ENCODE data around the gene MAGI2. TPM values are rescaled to one million over a fixed set of nuclear protein-coding genes. Genes with fewer than 3 reads are reported as not detected.

Gene MAGI2
- total RNA-seq, 2 experiments from 2014 or later = 0.14 to 0.19 TPM

DNA sequence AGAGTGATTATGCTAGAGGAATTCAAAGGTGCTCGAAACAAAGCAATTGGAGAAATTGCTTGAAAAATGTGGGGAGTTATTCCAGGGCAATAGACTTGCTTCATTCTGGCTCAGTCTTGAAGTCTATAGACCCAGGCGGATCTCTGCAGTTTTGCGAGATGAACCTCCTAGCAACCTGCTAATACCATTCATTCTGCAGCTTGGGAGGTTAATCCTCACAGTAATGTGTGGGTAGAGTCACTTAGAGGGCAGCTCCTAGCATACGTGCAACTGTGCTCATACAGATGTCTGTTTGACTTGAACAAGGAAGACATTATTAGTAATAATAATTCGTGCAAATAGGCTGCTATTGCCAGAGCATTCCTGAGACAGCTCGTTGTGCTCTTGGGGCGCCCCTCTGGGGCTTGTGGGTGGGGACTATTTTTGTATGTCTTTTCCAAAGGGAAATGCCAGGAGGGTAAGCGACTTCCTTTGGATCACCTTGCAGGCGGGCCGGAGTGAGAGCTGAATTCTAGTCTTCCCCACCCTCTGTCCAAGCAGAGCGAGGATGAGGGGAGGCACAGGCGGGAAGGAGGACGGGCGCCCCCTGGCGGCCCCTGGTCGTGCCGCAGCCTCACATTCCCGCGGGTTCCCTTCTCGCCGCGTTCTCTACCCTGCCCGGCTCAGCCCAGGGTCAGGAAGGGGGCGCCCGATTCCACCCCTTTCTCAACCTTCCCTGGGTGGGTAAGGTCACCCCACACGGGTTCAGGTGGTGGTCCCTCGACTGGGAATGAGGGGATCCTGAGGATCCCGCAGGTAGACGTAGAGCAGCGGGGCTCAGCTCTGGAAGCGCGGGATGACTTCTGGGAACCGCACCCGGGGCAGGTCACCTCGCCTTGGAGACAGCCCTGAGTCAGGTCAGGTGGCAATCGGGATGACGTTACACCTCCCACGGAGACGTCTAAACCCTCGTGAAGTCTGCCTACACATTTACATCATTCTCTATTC, 1413.4 kb downstream of the MAGI2 start:
- H3K4me1 Mint-ChIP-seq = peaks cover 3% of the 10 kb centered on the region
- ATAC-seq (ENCODE audit: low read depth) (peak; percentile 82), DNase-seq (peak; percentile 75)
- no peak overlapping the region for H3K27ac Mint-ChIP-seq
- POLR2A ChIA-PET = interaction anchor here (0.5 to 3.4 kb wide), 2 partner anchors 9 to 20 kb away, joined by 3 to 9 read pairs; no protein-coding TSS in a partner anchor
- no peak overlapping the region for H3K4me3 Mint-ChIP-seq
- no peaks in the 10 kb centered on the region for H3K9me3 Mint-ChIP-seq
- H3K27me3 Mint-ChIP-seq = peaks cover 20% of the 10 kb centered on the region
- H3K36me3 Mint-ChIP-seq = no peaks in the 10 kb centered on the region

DNA sequence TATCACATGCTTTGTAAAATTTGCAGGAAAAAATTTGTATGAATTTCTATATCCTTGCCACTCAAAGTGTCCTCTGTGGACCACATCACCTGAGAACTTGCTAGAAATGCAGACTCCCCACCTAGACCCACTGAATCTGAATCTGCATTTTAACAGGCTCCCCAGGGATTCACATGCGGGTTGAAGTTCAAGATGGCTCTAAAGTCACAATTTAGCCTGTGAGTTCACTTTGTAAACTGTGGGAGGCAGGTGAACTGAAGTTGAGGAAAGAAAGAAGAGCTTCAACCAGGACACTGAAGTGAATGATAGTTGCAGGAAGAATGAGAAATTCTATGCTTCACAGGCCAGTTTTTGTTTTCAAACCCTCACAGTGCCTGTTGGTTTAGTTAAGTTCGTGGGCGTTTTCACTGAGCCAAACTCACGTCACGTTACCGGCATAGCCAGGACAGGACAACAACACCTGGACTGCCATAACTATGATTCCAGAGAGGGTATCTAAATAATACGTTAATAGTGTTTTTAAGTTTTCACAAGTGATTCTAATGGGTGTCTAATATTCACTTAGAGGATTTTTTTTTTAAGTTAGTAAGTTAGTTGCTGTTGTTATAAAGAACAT, 1414.9 kb downstream of the MAGI2 start:
- Mint-ChIP-seq H3K9me3 (no peaks in the 10 kb centered on the region), H3K4me3 (no peak overlapping the region), H3K36me3 (no peaks in the 10 kb centered on the region), H3K27ac (no peak overlapping the region), H3K27me3 (peaks cover 20% of the 10 kb centered on the region), H3K4me1 (peaks cover 3% of the 10 kb centered on the region)
- POLR2A ChIA-PET = no interaction called here
- no peak for DNase-seq
- no peak for ATAC-seq (ENCODE audit: low read depth)

GRCh38 chr7:78037603-78038002, 1415.9 kb downstream of the MAGI2 start:
- H3K9me3 Mint-ChIP-seq = no peaks in the 10 kb centered on the region
- POLR2A ChIA-PET = no interaction called here
- no peak overlapping the region for H3K27ac Mint-ChIP-seq
- H3K36me3 Mint-ChIP-seq = no peaks in the 10 kb centered on the region
- H3K27me3 Mint-ChIP-seq = peaks cover 20% of the 10 kb centered on the region
- no peak overlapping the region for H3K4me3 Mint-ChIP-seq
- no peak for ATAC-seq (ENCODE audit: low read depth)
- DNase-seq = no peak
- H3K4me1 Mint-ChIP-seq = peaks cover 3% of the 10 kb centered on the region

DNA sequence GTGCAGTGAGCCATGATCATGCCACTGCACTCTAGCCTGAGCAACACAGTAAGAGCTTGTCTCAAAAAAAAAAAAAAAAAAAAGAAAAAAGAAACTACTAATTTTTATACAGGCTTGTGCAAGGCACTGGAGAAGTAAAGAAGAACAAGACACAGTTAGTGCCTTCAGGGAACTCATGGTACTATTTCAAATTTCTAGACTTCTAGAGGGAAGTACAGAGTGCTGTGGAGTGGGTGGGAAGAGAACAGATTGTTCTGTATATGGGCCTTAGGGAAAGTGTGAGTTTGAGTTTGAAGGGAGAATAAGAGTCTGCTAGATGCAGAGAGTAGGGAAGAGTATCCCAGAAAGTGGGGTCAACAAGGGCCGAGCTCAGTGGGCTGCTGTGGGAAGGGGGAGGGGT, 1420.1 kb downstream of the MAGI2 start:
- POLR2A ChIA-PET = no interaction called here
- Mint-ChIP-seq H3K27ac (no peak overlapping the region), H3K4me1 (no peaks in the 10 kb centered on the region)

DNA sequence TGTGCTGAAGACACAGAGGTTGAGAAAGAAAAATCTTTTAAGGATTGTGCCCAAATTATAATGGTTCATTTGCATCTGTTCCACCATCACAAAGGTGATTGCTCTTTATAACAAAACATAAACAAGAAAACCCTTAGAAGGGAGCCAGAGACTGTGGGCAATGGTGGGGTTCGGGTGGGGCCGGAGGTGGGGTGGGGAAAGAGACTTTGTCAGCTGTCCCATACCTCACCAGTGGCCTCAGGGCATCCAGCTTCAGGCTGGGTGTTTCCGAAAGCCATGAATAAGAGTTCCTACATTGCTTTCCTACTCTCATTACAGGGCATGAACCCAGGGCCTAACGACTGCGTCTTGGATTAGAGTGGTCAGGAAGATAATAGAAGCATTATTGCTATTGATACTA, 1427.0 kb downstream of the MAGI2 start:
- Mint-ChIP-seq H3K27me3 (peaks cover 8% of the 10 kb centered on the region), H3K27ac (no peak overlapping the region), H3K4me1 (no peaks in the 10 kb centered on the region), H3K9me3 (no peaks in the 10 kb centered on the region), H3K36me3 (no peaks in the 10 kb centered on the region), H3K4me3 (no peak overlapping the region)
- POLR2A ChIA-PET = no interaction called here
- no peak for DNase-seq
- no peak for ATAC-seq (ENCODE audit: low read depth)

More for the DNA sequence above, 1420.1 kb downstream of the MAGI2 start:
- no peak overlapping the region for H3K4me3 Mint-ChIP-seq
- no peaks in the 10 kb centered on the region for H3K9me3 Mint-ChIP-seq
- no peak for DNase-seq
- no peak for ATAC-seq (ENCODE audit: low read depth)
- H3K36me3 Mint-ChIP-seq = no peaks in the 10 kb centered on the region
- H3K27me3 Mint-ChIP-seq = peaks cover 13% of the 10 kb centered on the region

GRCh38 chr7:78024591-78024990, 1428.9 kb downstream of the MAGI2 start:
- Mint-ChIP-seq H3K27me3 (peaks cover 13% of the 10 kb centered on the region), H3K4me3 (no peak overlapping the region), H3K27ac (no peak overlapping the region), H3K9me3 (no peaks in the 10 kb centered on the region), H3K4me1 (peaks cover 2% of the 10 kb centered on the region), H3K36me3 (no peaks in the 10 kb centered on the region)
- POLR2A ChIA-PET = no interaction called here
- ATAC-seq (ENCODE audit: low read depth) (no peak), DNase-seq (no peak)

DNA sequence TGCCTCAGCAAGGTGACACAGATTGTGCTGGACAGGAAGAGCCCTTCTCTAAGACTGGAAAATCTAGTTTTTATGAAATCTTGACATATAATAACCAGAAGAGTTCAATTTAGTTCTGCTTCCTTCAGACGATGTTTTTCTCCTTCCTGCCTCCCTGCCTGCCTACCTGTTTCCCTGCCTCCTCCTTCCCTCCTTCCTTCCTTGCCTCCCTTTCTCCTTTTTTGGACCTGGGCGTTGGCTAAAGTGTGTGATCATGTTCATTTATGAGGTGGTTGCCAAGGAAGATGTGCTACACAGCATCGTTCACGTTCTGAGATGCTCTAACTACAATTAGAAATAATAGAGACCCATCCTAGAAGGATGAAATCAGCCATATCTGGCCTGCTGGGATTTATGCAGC, 1430.3 kb downstream of the MAGI2 start:
- no peaks in the 10 kb centered on the region for H3K36me3 Mint-ChIP-seq
- H3K4me3 Mint-ChIP-seq = no peak overlapping the region
- H3K4me1 Mint-ChIP-seq = peaks cover 6% of the 10 kb centered on the region

GRCh38 chr7:78022165-78022564, 1431.3 kb downstream of the MAGI2 start:
- Mint-ChIP-seq H3K36me3 (no peaks in the 10 kb centered on the region), H3K27ac (no peak overlapping the region), H3K4me1 (peaks cover 6% of the 10 kb centered on the region), H3K9me3 (no peaks in the 10 kb centered on the region), H3K27me3 (peaks cover 32% of the 10 kb centered on the region), H3K4me3 (no peak overlapping the region)
- no peak for DNase-seq
- POLR2A ChIA-PET = no interaction called here
- no peak for ATAC-seq (ENCODE audit: low read depth)

More for the DNA sequence above, 1430.3 kb downstream of the MAGI2 start:
- ATAC-seq (ENCODE audit: low read depth) (no peak), DNase-seq (no peak)
- H3K9me3 Mint-ChIP-seq = no peaks in the 10 kb centered on the region
- peaks cover 22% of the 10 kb centered on the region for H3K27me3 Mint-ChIP-seq
- no peak overlapping the region for H3K27ac Mint-ChIP-seq
- POLR2A ChIA-PET = no interaction called here

DNA sequence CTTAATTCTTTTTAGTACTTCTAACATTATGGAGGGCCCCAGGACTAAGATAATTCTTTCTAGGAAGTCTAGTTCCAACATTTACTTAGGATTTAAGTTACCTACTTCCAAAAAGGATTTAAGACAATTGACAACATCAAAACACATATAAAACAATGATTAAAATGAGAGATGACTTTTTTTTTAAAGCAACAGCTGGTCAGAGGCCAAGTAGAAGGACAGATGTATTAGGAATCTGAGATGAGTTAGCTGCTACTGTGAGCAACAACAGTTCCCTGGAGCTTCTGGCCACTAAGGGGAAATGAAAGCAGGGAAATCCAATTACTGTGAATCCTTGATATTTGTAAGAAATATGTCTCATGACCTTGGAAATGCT, 1432.6 kb downstream of the MAGI2 start:
- no peak overlapping the region for H3K27ac Mint-ChIP-seq
- DNase-seq (no peak), ATAC-seq (ENCODE audit: low read depth) (no peak)
- no peak overlapping the region for H3K4me3 Mint-ChIP-seq
- POLR2A ChIA-PET = interaction anchor here (0.6 to 2.3 kb wide), 2 partner anchors 8 to 21 kb away, joined by 4 to 9 read pairs; no protein-coding TSS in a partner anchor
- H3K4me1 Mint-ChIP-seq = peaks cover 6% of the 10 kb centered on the region
- no peaks in the 10 kb centered on the region for H3K9me3 Mint-ChIP-seq
- H3K27me3 Mint-ChIP-seq = peaks cover 35% of the 10 kb centered on the region
- no peaks in the 10 kb centered on the region for H3K36me3 Mint-ChIP-seq

DNA sequence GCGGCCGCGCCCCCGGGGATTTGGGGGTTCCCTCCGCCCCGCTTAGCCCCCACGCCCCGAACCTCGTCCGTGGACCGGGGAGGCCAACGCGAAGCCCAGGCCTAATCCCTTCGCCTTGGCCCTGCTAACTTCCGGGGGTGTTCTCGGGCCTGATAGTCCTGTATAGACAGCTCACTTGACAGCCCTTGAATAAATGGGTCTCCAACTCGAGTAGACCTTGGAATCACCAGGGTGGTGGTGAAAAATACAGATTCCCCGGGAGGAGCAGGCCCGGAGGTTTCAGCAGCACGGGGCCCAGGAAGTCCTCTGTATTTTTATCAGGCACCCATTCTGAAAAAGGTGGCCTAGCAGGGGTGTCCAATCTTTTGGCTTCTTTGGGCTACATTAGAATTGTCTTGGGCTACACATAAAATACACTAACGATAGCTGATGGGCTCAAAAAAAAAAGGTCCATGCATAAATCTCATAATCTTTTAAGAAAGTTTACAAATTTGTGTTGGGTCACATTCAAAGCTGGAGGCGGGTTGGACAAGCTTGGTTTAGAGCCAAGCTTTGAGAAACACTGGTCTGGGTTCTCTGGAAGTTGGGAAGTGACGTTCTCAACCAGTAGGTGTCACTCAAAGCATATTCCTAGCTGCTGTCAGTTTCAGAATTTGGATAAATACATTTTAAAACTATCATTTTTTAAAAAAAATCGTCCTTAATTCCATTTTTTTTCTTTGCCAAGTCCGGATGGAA, 1433.2 kb downstream of the MAGI2 start:
- no peaks in the 10 kb centered on the region for H3K9me3 Mint-ChIP-seq
- H3K36me3 Mint-ChIP-seq = no peaks in the 10 kb centered on the region
- peak overlapping the region; percentile 28 for H3K27ac Mint-ChIP-seq
- peaks cover 6% of the 10 kb centered on the region for H3K4me1 Mint-ChIP-seq
- H3K27me3 Mint-ChIP-seq = peaks cover 35% of the 10 kb centered on the region
- H3K4me3 Mint-ChIP-seq = peak overlapping the region; percentile 69
- ATAC-seq (ENCODE audit: low read depth) (peak; percentile 25), DNase-seq (no peak)
- POLR2A ChIA-PET = interaction anchor here (0.6 to 2.3 kb wide), 2 partner anchors 9 to 21 kb away, joined by 4 to 9 read pairs; no protein-coding TSS in a partner anchor

DNA sequence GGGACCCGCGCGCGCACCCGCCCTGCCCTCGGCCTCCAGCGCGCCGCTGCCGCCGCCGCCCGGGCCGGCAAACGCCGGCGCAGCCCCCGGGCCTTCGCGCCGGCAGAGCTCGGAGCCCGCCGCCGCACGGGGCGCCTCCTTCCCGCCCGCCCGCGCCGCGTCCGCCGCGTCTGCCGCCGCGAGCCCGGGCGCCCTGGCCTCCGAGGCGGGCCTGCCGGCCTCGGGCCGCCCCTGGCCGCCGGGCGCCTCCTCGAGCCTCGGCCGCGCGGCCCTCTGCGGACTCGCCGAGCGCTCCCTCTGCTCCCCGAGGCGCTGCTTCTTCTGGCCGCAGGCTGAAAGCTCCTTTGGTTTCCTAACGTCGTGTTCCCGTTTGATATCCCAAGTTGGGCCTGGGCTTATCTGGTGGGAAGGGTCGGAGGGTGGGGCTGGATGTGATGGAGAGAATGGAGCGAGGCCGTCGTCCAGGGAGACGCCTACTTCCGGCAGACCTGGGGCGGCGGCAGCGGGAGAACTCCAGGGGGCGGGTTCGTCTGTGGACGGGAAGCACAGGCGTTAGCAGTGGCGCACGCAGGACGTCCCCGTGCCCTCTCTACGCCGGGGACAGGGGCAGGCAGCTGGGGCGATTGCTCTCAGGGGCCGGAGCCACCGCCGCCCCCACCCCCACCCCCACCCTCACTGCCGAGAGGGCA, 1433.9 kb downstream of the MAGI2 start:
- Mint-ChIP-seq H3K4me3 (peak overlapping the region; percentile 85), H3K36me3 (no peaks in the 10 kb centered on the region), H3K9me3 (no peaks in the 10 kb centered on the region), H3K27ac (peak overlapping the region; percentile 56), H3K4me1 (peaks cover 6% of the 10 kb centered on the region), H3K27me3 (peaks cover 39% of the 10 kb centered on the region)
- peak; percentile 69 for DNase-seq
- ATAC-seq (ENCODE audit: low read depth) = peak; percentile 88
- POLR2A ChIA-PET = interaction anchor here (2.3 kb wide), 1 partner anchor 22 kb away, joined by 9 read pairs; no protein-coding TSS in a partner anchor

GRCh38 chr7:78018641-78019446, 1434.6 kb downstream of the MAGI2 start:
- no peak overlapping the region for H3K27ac Mint-ChIP-seq
- H3K27me3 Mint-ChIP-seq = peaks cover 39% of the 10 kb centered on the region
- POLR2A ChIA-PET = interaction anchor here (2.3 kb wide), 1 partner anchor 23 kb away, joined by 9 read pairs; no protein-coding TSS in a partner anchor
- peaks cover 6% of the 10 kb centered on the region for H3K4me1 Mint-ChIP-seq
- no peak for ATAC-seq (ENCODE audit: low read depth)
- H3K9me3 Mint-ChIP-seq = no peaks in the 10 kb centered on the region
- no peaks in the 10 kb centered on the region for H3K36me3 Mint-ChIP-seq
- peak overlapping the region; percentile 87 for H3K4me3 Mint-ChIP-seq
- DNase-seq = no peak

Measured in activated naive CD8-positive, alpha-beta T cell treated with anti-CD3 and anti-CD28 coated beads, Interleukin-2, amount 10 ng/mL, durations not matched to agents 7 days and 5 days (primary cell).